Right lobe of liver (tissue), 6 donors: ENCODE data around the gene DHRS9. TPM values are rescaled to one million over a fixed set of nuclear protein-coding genes. Genes with fewer than 3 reads are reported as not detected.

Experiments used
- ATAC-seq, 4 donors: fragments of 200-7000 bp; cut with Tn5 transposase; one replicate each; pipeline ENCODE4 v1.9.1; 2020; ENCODE audit warnings: mild to moderate bottlenecking in 4 of 4, moderate library complexity in 4 of 4
- DNase-seq, 3 donors: peaks; one replicate each; pipeline ENCODE4 v3.0.0-alpha.2; 2020
- H3K27ac ChIP-seq, 3 donors: fragments of 200-600 bp; one replicate each; pipeline ENCODE4 v1.8.0; 2022
- H3K27me3 ChIP-seq, 2 donors: fragments of 200-600 bp; one replicate each; pipeline ENCODE4 v1.8.0; 2022
- H3K36me3 ChIP-seq, 4 donors: fragments of 200-600 bp; sonication (generic) in 1 of 4; one replicate each; pipeline versions ENCODE4 v1.5.1 to v1.8.0; 2017 to 2022; ENCODE audit warnings: control low read depth in 1 of 4
- H3K4me1 ChIP-seq, 4 donors: fragments of 200-600 bp; sonication (generic) in 1 of 4; one replicate each; pipeline versions ENCODE4 v1.5.1 to v1.8.0; 2017 to 2022; ENCODE audit warnings: control low read depth in 1 of 4
- H3K4me3 ChIP-seq, 3 donors: fragments of 200-600 bp; one replicate each; pipeline ENCODE4 v1.8.0; 2022
- H3K9me3 ChIP-seq, 4 donors: fragments of 200-600 bp; sonication (generic) in 1 of 4; one replicate each; pipeline versions ENCODE4 v1.5.1 to v1.8.0; 2017 to 2022; ENCODE audit warnings: control low read depth in 1 of 4
- CTCF ChIP-seq, 4 donors: fragments of 200-600 bp in 3 of 4; fragments of 450-650 bp in 1 of 4; IDR thresholded peaks; one replicate each; pipeline versions ENCODE4 v1.5.1 to v1.8.0; 2016 to 2022; ENCODE audit warnings: antibody characterized with exemption in 4 of 4, mild to moderate bottlenecking in 2 of 4
- POLR2A ChIP-seq: fragments of 450-650 bp; IDR thresholded peaks from one replicate; pipeline ENCODE4 v1.6.1; 2017; ENCODE audit warnings: antibody characterized with exemption, mild to moderate bottlenecking
- WGBS: methylation state at CpG from one replicate; pipeline ENCODE4 v1.1.6; 2018; ENCODE audit warnings: low coverage, low lambda C conversion rate; ENCODE audit not compliant: insufficient coverage; ENCODE audit errors: missing lambda C conversion rate; 5-methylcytosine and 5-hydroxymethylcytosine counted together
- intact Hi-C, 2 donors: fragments of 100-400 bp; cut with DNase I; formaldehyde crosslinking; loops; one replicate each; pipeline versions ENCODE4 v1.11.2 to v1.14.1; 2022
- total RNA-seq, 6 experiments: library from RNA; depleted of rRNA in 2 of 6; stranded (reverse); fragments of >200 nt in 2 of 6; fragmentation: NEBNext Ultra II Directional in 3 of 6; extraction: Animal tissue kit (Norgen Biotek cat#: 25700) in 3 of 6; gene quantifications; one replicate each; pipeline versions ENCODE4 v1.1.0 to v1.2.4, GENCODE V29; 2016 to 2023
- donor health status: DM: no; HTN: yes; CAD: no.
- donor health status: DM: no; HTN: no; CAD: no.
- donor health status: DM: no; HTN: no; CAD: no.
- donor health status: DM: no; HTN: yes; CAD: no.
- donor health status: DM: no; HTN: yes; CAD: no.

Gene DHRS9
- total RNA-seq, 6 experiments from 2014 or later, result 0.29 to 1.2 (median 0.55) TPM

- 14% methylated on average over 1 of the region's 4 CpGs for WGBS
- no peaks in the 10 kb centered on the region for H3K9me3 ChIP-seq
- intact Hi-C loops, result no loop called here
- H3K27ac ChIP-seq, result no peak overlapping the region
- DNase-seq (no peak), ATAC-seq (no peak)
- no peaks in the 10 kb centered on the region for H3K36me3 ChIP-seq
- TF ChIP-seq CTCF (IDR thresholded peaks at IDR 0.05) (no peak), POLR2A (no peak)
- H3K4me1 ChIP-seq, result no peaks in the 10 kb centered on the region
- no peak overlapping the region for H3K4me3 ChIP-seq
- no peaks in the 10 kb centered on the region for H3K27me3 ChIP-seq
Observed at GRCh38 chr2:169114056-169114455, 44.7 kb downstream of the DHRS9 start.

- 40% methylated on average over 2 of the region's 2 CpGs for WGBS
- no peak for ATAC-seq
Observed at GRCh38 chr2:169116327-169116726, 47.0 kb downstream of the DHRS9 start.

GRCh38 chr2:169116993-169117392 is 47.6 kb downstream of the DHRS9 start:
- Histone ChIP-seq H3K27me3 (no peaks in the 10 kb centered on the region), H3K9me3 (no peaks in the 10 kb centered on the region), H3K4me3 (no peak overlapping the region), H3K36me3 (no peaks in the 10 kb centered on the region), H3K27ac (no peak overlapping the region), H3K4me1 (no peaks in the 10 kb centered on the region)
- ATAC-seq (no peak), DNase-seq (no peak)
- intact Hi-C loops, result no loop called here
- TF ChIP-seq POLR2A, result no peak
- TF ChIP-seq CTCF (IDR thresholded peaks at IDR 0.05), result no peak

More at GRCh38 chr2:169116327-169116726, 47.0 kb downstream of the DHRS9 start:
- TF ChIP-seq POLR2A (no peak), CTCF (IDR thresholded peaks at IDR 0.05) (no peak)
- Histone ChIP-seq H3K36me3 (no peaks in the 10 kb centered on the region), H3K4me3 (no peak overlapping the region), H3K27ac (no peak overlapping the region), H3K9me3 (no peaks in the 10 kb centered on the region), H3K27me3 (no peaks in the 10 kb centered on the region), H3K4me1 (no peaks in the 10 kb centered on the region)
- no peak for DNase-seq
- intact Hi-C loops, result no loop called here

- Histone ChIP-seq H3K36me3 (no peaks in the 10 kb centered on the region), H3K27me3 (no peaks in the 10 kb centered on the region), H3K9me3 (no peaks in the 10 kb centered on the region), H3K4me3 (no peak overlapping the region), H3K27ac (no peak overlapping the region), H3K4me1 (peaks cover 0 to 2% (median 0%) of the 10 kb centered on the region in 4 donors)
- DNase-seq (no peak), ATAC-seq (no peak)
- intact Hi-C loops, result no loop called here
- TF ChIP-seq POLR2A (no peak), CTCF (IDR thresholded peaks at IDR 0.05) (no peak)
- WGBS, result 64% methylated on average over 2 of the region's 2 CpGs
Observed at GRCh38 chr2:169118060-169118459, 48.7 kb downstream of the DHRS9 start.

GRCh38 chr2:169119123-169119760 is 49.9 kb downstream of the DHRS9 start:
- H3K9me3 ChIP-seq, result no peaks in the 10 kb centered on the region
- H3K27me3 ChIP-seq, result no peaks in the 10 kb centered on the region
- no peak for TF ChIP-seq CTCF (IDR thresholded peaks at IDR 0.05)
- TF ChIP-seq POLR2A, result no peak
- H3K4me1 ChIP-seq, result peaks cover 0 to 4% (median 1%) of the 10 kb centered on the region in 4 donors
- ATAC-seq (no peak), DNase-seq (no peak)
- WGBS, result 82% methylated on average over 2 of the region's 4 CpGs
- H3K36me3 ChIP-seq, result no peaks in the 10 kb centered on the region
- no peak overlapping the region for H3K27ac ChIP-seq
- intact Hi-C loops, result no loop called here
- H3K4me3 ChIP-seq, result no peak overlapping the region
